ENCODE results near the gene NBEAL1. TPM values are rescaled to one million over a fixed set of nuclear protein-coding genes. Genes with fewer than 3 reads are reported as not detected.

NBEAL1 gene
- total RNA-seq, 1 experiment from 2014 or later = 17.0 TPM

- RAD21 ChIA-PET (ENCODE audit: low non-redundant PET in 1 of 2, low total read pairs in 2 of 2, uncharacterized antibody in 2 of 2, unreplicated experiment in 2 of 2) = interaction anchor here in 1 of 2 experiments (0.9 kb wide), 1 partner anchor 9 kb away, joined by 5 read pairs; no protein-coding TSS in a partner anchor
- POLR2A ChIA-PET = no interaction called here
- no peaks in the 10 kb centered on the region for H4K20me1 ChIP-seq (ENCODE audit: insufficient read depth)
- no peaks in the 10 kb centered on the region for H3K27me3 ChIP-seq (ENCODE audit: insufficient read depth, low read length)
- H3K4me1 ChIP-seq (ENCODE audit: control insufficient read depth in 1 of 2, insufficient read depth in 2 of 2, low read length in 2 of 2) = no peaks in the 10 kb centered on the region
- no peak overlapping the region for H3K9ac ChIP-seq (ENCODE audit: low read length)
- no peak for ATAC-seq
- H3K9me3 ChIP-seq (ENCODE audit: control insufficient read depth in 1 of 2, insufficient read depth in 1 of 2, low read depth in 1 of 2, low read length in 2 of 2) = no peaks in the 10 kb centered on the region
- no peak overlapping the region for H2AFZ ChIP-seq (ENCODE audit: low read depth, low read length, poor library complexity, severe bottlenecking)
- H3K36me3 ChIP-seq (ENCODE audit: control insufficient read depth in 1 of 2, insufficient read depth in 2 of 2, low read length in 2 of 2) = peaks cover 0 to 2% of the 10 kb centered on the region in 2 experiments; a peak in 1 of 4 replicates
- no peak overlapping the region for H3K27ac ChIP-seq (ENCODE audit: low read depth, low read length)
- CTCF ChIA-PET = no interaction called here
- H3K9me2 ChIP-seq (ENCODE audit: insufficient read depth) = no peaks in the 10 kb centered on the region
- TF ChIP-seq REST (IDR thresholded peaks at IDR 0.05; ENCODE audit: low read depth) (no peak), EGR1 (IDR thresholded peaks at IDR 0.05; ENCODE audit: low read depth) (no peak), MAX (IDR thresholded peaks at IDR 0.05) (no peak), EZH2phosphoT487 (IDR thresholded peaks at IDR 0.05; ENCODE audit: borderline replicate concordance) (no peak), ATF3 (IDR thresholded peaks at IDR 0.05) (no peak), RAD21 (IDR thresholded peaks at IDR 0.05; ENCODE audit: low read depth) (no peak), JUND (IDR thresholded peaks at IDR 0.05) (no peak), CTCF (IDR thresholded peaks at IDR 0.05 in 2 of 3, conservative IDR thresholded peaks at IDR 0.05 in 1 of 3; ENCODE audit: borderline replicate concordance in 1 of 3, insufficient read depth in 1 of 3, low read depth in 2 of 3, low read length in 2 of 3) (no peak), CEBPB (IDR thresholded peaks at IDR 0.05; ENCODE audit: low read depth) (no peak), YY1 (IDR thresholded peaks at IDR 0.05; ENCODE audit: extremely low read depth, insufficient replicate concordance, low read depth, low read length) (no peak), CBX3 (IDR thresholded peaks at IDR 0.05; ENCODE audit: low read depth) (no peak), POLR2AphosphoS5 (IDR thresholded peaks at IDR 0.05; ENCODE audit: low read depth, low read length) (no peak), SIN3A (IDR thresholded peaks at IDR 0.05; ENCODE audit: low read depth) (no peak), ZBTB33 (IDR thresholded peaks at IDR 0.05; ENCODE audit: extremely low read depth, insufficient replicate concordance, low read length) (no peak), SRF (IDR thresholded peaks at IDR 0.05; ENCODE audit: low read depth) (no peak), EZH2 (IDR thresholded peaks at IDR 0.05) (no peak), ELF1 (IDR thresholded peaks at IDR 0.05; ENCODE audit: borderline replicate concordance, low read depth) (no peak)
- no peak for DNase-seq (ENCODE audit: low read depth, low spot score)
- no peak overlapping the region for H3K4me2 ChIP-seq (ENCODE audit: low read length)
- intact Hi-C loops (cut with micrococcal nuclease) = no loop called here
- H3K4me3 ChIP-seq (replicated peaks in 1 of 2; ENCODE audit: low read depth in 1 of 2, low read length in 2 of 2) = no peak overlapping the region
- BruUV-seq (replicated peaks) = no TSS peak
- no peaks in the 10 kb centered on the region for H3K79me2 ChIP-seq (ENCODE audit: insufficient read depth, low read length)
These were observed 171.2 kb downstream of the NBEAL1 start for GRCh38 chr2:203185864-203186263.

All from HCT116 (cell line).